GM23338 (cell line): ENCODE results near the gene IL24. TPM values are rescaled to one million over a fixed set of nuclear protein-coding genes. Genes with fewer than 3 reads are reported as not detected.

ENCODE experiments used
- ATAC-seq: fragments of 200-7000 bp; cut with Tn5 transposase; 3 replicates; pipeline ENCODE4 v1.9.1; 2020
- DNase-seq: peaks from one replicate; pipeline ENCODE4 v3.0.0-alpha.2; 2015; ENCODE audit warnings: low spot score
- H2AFZ ChIP-seq: fragments of 200-600 bp; sonication (generic); 2 replicates; pipeline ENCODE4 v1.8.0; 2016; ENCODE audit warnings: antibody characterized with exemption, mild to moderate bottlenecking, moderate library complexity
- H3F3A ChIP-seq: fragments of 200-600 bp; sonication (generic); replicated peaks from 2 replicates; pipeline ENCODE4 v1.8.0; 2017; ENCODE audit warnings: antibody characterized with exemption, mixed run types, low read depth
- H3K27ac ChIP-seq: fragments of 200-600 bp; sonication (generic); 2 replicates; pipeline ENCODE4 v1.6.1; 2016; ENCODE audit warnings: low read depth
- H3K27me3 ChIP-seq: fragments of 200-600 bp; sonication (generic); 2 replicates; pipeline ENCODE4 v1.8.0; 2016; ENCODE audit warnings: mild to moderate bottlenecking, mixed run types, moderate library complexity; ENCODE audit not compliant: insufficient read depth
- H3K36me3 ChIP-seq: fragments of 200-600 bp; sonication (generic); 2 replicates; pipeline ENCODE4 v1.8.0; 2016; ENCODE audit warnings: mild to moderate bottlenecking; ENCODE audit not compliant: insufficient read depth
- H3K4me1 ChIP-seq: fragments of 200-600 bp; sonication (generic); 2 replicates; pipeline ENCODE4 v1.8.0; 2016; ENCODE audit warnings: mild to moderate bottlenecking, moderate library complexity; ENCODE audit not compliant: insufficient read depth
- H3K4me2 ChIP-seq: fragments of 200-600 bp; sonication (generic); 2 replicates; pipeline ENCODE4 v1.7.1; 2017; ENCODE audit warnings: mixed run types
- H3K4me3 ChIP-seq: fragments of 200-600 bp; sonication (generic); 2 replicates; pipeline ENCODE4 v1.6.1; 2016; ENCODE audit warnings: mixed run types
- H3K79me2 ChIP-seq: fragments of 200-600 bp; sonication (generic); replicated peaks from 2 replicates; pipeline ENCODE4 v1.8.0; 2017; ENCODE audit warnings: mild to moderate bottlenecking; ENCODE audit not compliant: insufficient read depth
- H3K9me2 ChIP-seq: fragments of 200-600 bp; sonication (generic); 2 replicates; pipeline ENCODE4 v1.8.0; 2017; ENCODE audit not compliant: insufficient read depth
- H4K20me1 ChIP-seq: fragments of 200-600 bp; sonication (generic); replicated peaks from 2 replicates; pipeline ENCODE4 v1.8.0; 2017; ENCODE audit warnings: mild to moderate bottlenecking; ENCODE audit not compliant: insufficient read depth
- H3K27ac Mint-ChIP-seq: 2 replicates; pipeline ENCODE4 v1.8.0; 2020; ENCODE audit warnings: inconsistent platforms, mild to moderate bottlenecking, moderate library complexity, mixed read lengths
- H3K27me3 Mint-ChIP-seq: 3 replicates; pipeline ENCODE4 v1.8.0; 2022; ENCODE audit warnings: low read depth, mild to moderate bottlenecking, moderate library complexity, mixed read lengths, inconsistent platforms; ENCODE audit not compliant: insufficient read depth, poor library complexity
- H3K36me3 Mint-ChIP-seq: 3 replicates; pipeline ENCODE4 v1.8.0; 2021; ENCODE audit warnings: low read depth, mild to moderate bottlenecking, inconsistent platforms, moderate library complexity, mixed read lengths
- H3K4me1 Mint-ChIP-seq: 3 replicates; pipeline ENCODE4 v1.8.0; 2020; ENCODE audit warnings: mild to moderate bottlenecking, inconsistent platforms, mixed read lengths
- H3K4me3 Mint-ChIP-seq: 3 replicates; pipeline ENCODE4 v1.8.0; 2021; ENCODE audit warnings: moderate library complexity, mild to moderate bottlenecking, inconsistent platforms, mixed read lengths
- H3K9me3 Mint-ChIP-seq: 3 replicates; pipeline ENCODE4 v1.8.0; 2020; ENCODE audit warnings: moderate library complexity, mild to moderate bottlenecking, inconsistent platforms, mixed read lengths
- CREB1 ChIP-seq: fragments of 250-450 bp; sonication (Bioruptor Pico); IDR thresholded peaks from 2 replicates; pipeline ENCODE4 v1.5.0; 2020; ENCODE audit warnings: low read depth, mild to moderate bottlenecking, moderate library complexity
- EZH2 ChIP-seq: fragments of 200-600 bp; sonication (generic); IDR thresholded peaks from one replicate; pipeline ENCODE4 v1.8.0; 2017; ENCODE audit warnings: antibody characterized with exemption, mild to moderate bottlenecking, low read depth; ENCODE audit not compliant: unreplicated experiment
- POLR2AphosphoS5 ChIP-seq: IDR thresholded peaks from 2 replicates; pipeline ENCODE4 v1.6.1; 2016; ENCODE audit warnings: antibody characterized with exemption, low read depth
- STAT1 ChIP-seq: IDR thresholded peaks from one replicate; pipeline ENCODE4 v1.6.1; 2016; ENCODE audit warnings: antibody characterized with exemption; ENCODE audit not compliant: unreplicated experiment
- ZNF114 ChIP-seq: fragments of 250-450 bp; sonication (Bioruptor Pico); IDR thresholded peaks from 2 replicates; pipeline ENCODE4 v1.5.0; 2020; ENCODE audit warnings: mild to moderate bottlenecking, moderate library complexity
- ZNF331 ChIP-seq: fragments of 250-450 bp; sonication (Bioruptor Pico); IDR thresholded peaks from 2 replicates; pipeline ENCODE4 v1.5.0; 2020; ENCODE audit warnings: low read depth, mild to moderate bottlenecking, moderate library complexity
- polyA plus RNA-seq: library from polyadenylated mRNA; unstranded; fragments of >200 nt; fragmentation: Nextera tagmentation; extraction: Ambion mirVana; gene quantifications from 2 replicates; pipeline ENCODE4 v1.2.1, GENCODE V29; 2016
- total RNA-seq: library from RNA; depleted of rRNA; stranded (reverse); fragments of >200 nt; shearing (Covaris generic); gene quantifications from 2 replicates; pipeline ENCODE4 v1.2.3, GENCODE V29; 2014
- TF ChIP-seq, protein P1 (sequence below): IDR thresholded peaks from 2 replicates; pipeline ENCODE4 v1.6.1; 2016; ENCODE audit warnings: antibody characterized with exemption
- TF ChIP-seq, protein P2 (sequence below), 2 experiments: fragments of 200-600 bp in 1 of 2; sonication (generic) in 1 of 2; conservative IDR thresholded peaks; 2 replicates each; pipeline versions ENCODE4 v1.5.1 to v1.6.1; 2016 to 2017; ENCODE audit warnings: antibody characterized with exemption in 2 of 2, low read depth in 2 of 2, mild to moderate bottlenecking in 2 of 2, moderate library complexity in 1 of 2

Gene IL24
- total and polyA plus RNA-seq, 2 experiments from 2014 or later = not detected

DNA sequence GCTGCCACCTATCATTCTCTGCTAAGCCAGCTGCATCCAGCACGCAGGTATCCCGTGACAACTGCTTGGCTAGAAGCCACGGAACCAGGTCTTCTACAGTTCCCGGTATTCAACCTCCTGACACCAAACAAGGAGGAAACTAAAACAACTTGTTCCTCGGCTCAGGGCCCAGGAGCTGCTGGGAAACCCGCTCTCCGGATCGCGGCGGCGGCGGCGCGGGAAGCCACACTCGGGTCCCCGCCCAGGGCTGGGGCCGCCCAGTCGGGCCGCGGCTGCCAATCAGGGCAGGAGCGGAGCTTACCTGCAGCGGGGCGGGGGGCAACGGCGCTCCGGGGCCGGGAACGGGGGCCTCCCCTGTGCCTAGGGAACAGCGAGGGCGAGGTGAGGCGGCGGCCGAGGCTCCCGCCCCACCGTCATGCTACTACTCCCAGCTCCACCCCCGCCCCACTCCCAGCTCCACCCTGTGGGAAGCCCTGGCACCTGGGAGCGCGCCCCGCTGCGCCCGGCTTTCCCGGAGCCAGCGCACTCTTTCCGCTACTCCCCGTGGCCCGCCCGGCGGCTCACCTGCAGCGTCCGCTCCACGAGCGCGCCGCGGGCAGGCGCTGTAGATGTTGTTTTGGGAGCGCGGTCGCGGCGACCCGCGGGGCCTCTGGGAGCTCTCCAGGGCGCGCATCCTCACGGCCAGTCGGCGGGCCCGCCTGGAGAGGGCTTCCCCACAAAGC lies 12.1 kb downstream of the IL24 start (continued):
- TF ChIP-seq EZH2 = peak; percentile 52

DNA sequence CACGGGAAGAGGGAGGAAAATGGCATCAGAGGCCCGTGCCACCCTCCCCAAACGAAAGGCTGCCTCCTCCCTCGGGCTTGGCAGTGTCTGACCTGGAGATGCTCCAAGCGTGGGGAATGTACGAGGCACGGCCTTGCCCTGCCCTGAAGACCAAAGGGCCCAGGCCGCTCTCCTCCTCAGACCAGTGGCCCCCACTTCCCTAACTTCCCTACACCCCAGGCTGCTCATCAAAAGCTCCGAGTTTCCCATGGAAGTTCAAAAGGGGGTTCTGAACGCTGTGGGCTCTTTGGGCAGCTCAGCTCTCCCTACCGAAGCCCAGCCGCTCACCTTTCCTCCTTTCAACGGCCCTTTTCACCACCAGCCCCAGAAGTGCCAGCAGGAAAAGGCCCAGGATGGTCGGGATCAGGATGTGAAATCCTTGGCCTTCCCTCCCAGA lies 12.7 kb downstream of the IL24 start:
- Histone ChIP-seq H3F3A (peaks cover 6% of the 10 kb centered on the region; the same call in 1 of the 2 replicates), H3K4me3 (peak overlapping the region; percentile 79), H3K27ac (no peak overlapping the region), H2AFZ (peak overlapping the region; percentile 99), H4K20me1 (no peaks in the 10 kb centered on the region), H3K9me2 (0 out of 2 replicates have a peak, but pooled peaks cover 4% of the 10 kb centered on the region), H3K79me2 (no peaks in the 10 kb centered on the region), H3K36me3 (no peaks in the 10 kb centered on the region), H3K4me2 (peak overlapping the region; percentile 93), H3K27me3 (peaks cover 33% of the 10 kb centered on the region), H3K4me1 (peaks cover 4% of the 10 kb centered on the region)
- ATAC-seq (peak; percentile 33), DNase-seq (peak; percentile 53)
- peaks cover 24% of the 10 kb centered on the region for H3K27me3 Mint-ChIP-seq
- H3K9me3 Mint-ChIP-seq = no peaks in the 10 kb centered on the region
- peaks cover 19% of the 10 kb centered on the region for H3K4me1 Mint-ChIP-seq
- no peaks in the 10 kb centered on the region for H3K36me3 Mint-ChIP-seq
- no peak overlapping the region for H3K27ac Mint-ChIP-seq
- H3K4me3 Mint-ChIP-seq = peak overlapping the region; percentile 72
- no peak for TF ChIP-seq POLR2AphosphoS5
- TF ChIP-seq, protein P1, sequence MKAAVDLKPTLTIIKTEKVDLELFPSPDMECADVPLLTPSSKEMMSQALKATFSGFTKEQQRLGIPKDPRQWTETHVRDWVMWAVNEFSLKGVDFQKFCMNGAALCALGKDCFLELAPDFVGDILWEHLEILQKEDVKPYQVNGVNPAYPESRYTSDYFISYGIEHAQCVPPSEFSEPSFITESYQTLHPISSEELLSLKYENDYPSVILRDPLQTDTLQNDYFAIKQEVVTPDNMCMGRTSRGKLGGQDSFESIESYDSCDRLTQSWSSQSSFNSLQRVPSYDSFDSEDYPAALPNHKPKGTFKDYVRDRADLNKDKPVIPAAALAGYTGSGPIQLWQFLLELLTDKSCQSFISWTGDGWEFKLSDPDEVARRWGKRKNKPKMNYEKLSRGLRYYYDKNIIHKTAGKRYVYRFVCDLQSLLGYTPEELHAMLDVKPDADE = no peak
- TF ChIP-seq ZNF114 (CRISPR knock-in tag) = no peak
- TF ChIP-seq, protein P2, sequence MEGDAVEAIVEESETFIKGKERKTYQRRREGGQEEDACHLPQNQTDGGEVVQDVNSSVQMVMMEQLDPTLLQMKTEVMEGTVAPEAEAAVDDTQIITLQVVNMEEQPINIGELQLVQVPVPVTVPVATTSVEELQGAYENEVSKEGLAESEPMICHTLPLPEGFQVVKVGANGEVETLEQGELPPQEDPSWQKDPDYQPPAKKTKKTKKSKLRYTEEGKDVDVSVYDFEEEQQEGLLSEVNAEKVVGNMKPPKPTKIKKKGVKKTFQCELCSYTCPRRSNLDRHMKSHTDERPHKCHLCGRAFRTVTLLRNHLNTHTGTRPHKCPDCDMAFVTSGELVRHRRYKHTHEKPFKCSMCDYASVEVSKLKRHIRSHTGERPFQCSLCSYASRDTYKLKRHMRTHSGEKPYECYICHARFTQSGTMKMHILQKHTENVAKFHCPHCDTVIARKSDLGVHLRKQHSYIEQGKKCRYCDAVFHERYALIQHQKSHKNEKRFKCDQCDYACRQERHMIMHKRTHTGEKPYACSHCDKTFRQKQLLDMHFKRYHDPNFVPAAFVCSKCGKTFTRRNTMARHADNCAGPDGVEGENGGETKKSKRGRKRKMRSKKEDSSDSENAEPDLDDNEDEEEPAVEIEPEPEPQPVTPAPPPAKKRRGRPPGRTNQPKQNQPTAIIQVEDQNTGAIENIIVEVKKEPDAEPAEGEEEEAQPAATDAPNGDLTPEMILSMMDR (conservative IDR thresholded peaks at IDR 0.05; ENCODE audit: low read depth in 2 of 2) = no peak
- no peak for TF ChIP-seq STAT1
- TF ChIP-seq ZNF331 (CRISPR knock-in tag) = no peak

DNA sequence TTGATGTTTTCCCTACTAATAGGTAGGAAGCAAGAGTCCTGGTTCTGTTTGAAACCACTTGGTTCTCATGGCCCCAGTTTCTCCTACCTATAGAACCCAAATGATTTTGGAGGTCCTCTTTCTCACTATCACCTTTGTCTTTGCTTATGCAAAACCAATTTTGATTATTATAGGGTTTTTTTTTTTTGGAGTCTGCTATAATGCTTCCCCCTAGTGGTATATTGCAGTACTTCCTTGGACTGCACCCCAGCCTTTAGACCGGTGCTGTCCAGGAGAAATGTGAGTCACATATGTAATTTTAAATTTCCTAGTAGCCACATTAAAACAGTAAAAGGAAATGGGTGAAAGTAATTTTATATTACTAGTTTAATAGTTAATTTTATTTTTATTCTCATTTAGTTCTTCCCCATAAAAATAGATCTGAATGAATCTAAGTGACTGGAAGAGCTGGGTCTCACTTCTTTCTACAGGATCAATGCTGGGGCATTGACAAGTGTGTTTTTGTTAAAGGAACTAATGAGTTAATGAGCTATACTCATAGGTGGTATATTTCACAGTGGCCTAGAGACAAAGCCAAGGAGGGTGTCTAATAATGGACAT lies 13.9 kb downstream of the IL24 start:
- TF ChIP-seq, protein P2 (conservative IDR thresholded peaks at IDR 0.05; ENCODE audit: low read depth in 2 of 2) = peak; percentile 65 to 82
- TF ChIP-seq CREB1 (CRISPR knock-in tag) = no peak
- ATAC-seq (no peak), DNase-seq (peak; percentile 58)
- peaks cover 19% of the 10 kb centered on the region for H3K4me1 Mint-ChIP-seq
- Histone ChIP-seq H2AFZ (no peak overlapping the region), H3K27me3 (peaks cover 33% of the 10 kb centered on the region), H3K4me3 (no peak overlapping the region), H3K36me3 (no peaks in the 10 kb centered on the region), H3K9me2 (0 out of 2 replicates have a peak, but pooled peaks cover 4% of the 10 kb centered on the region), H3K4me2 (no peak overlapping the region), H3F3A (peaks cover 6% of the 10 kb centered on the region; the same call in 1 of the 2 replicates), H3K4me1 (peaks cover 4% of the 10 kb centered on the region), H3K79me2 (no peaks in the 10 kb centered on the region), H4K20me1 (no peaks in the 10 kb centered on the region), H3K27ac (no peak overlapping the region)
- H3K27me3 Mint-ChIP-seq = peaks cover 26% of the 10 kb centered on the region
- no peaks in the 10 kb centered on the region for H3K36me3 Mint-ChIP-seq
- no peak overlapping the region for H3K4me3 Mint-ChIP-seq
- no peak overlapping the region for H3K27ac Mint-ChIP-seq
- H3K9me3 Mint-ChIP-seq = no peaks in the 10 kb centered on the region
